Mesenchymal stem cell (in vitro differentiated cells and primary cell): ENCODE data around the gene PRAMEF5.
"Not testable (repeated sequence)": the region's sequence is repeated elsewhere in the genome, so short reads cannot be mapped to it uniquely, and the experiment has no call there.

Experiments used
- DNase-seq: peaks from one replicate; pipeline ENCODE4 v3.0.0-alpha.2; 2013
- H2AFZ ChIP-seq: one replicate; pipeline ENCODE4 v1.6.1; 2013; ENCODE audit warnings: low read depth, mild to moderate bottlenecking, control low read depth, inconsistent platforms, low read length, moderate library complexity
- H2AK5ac ChIP-seq: 2 replicates; pipeline ENCODE4 v1.6.1; 2013; ENCODE audit warnings: low read length, moderate library complexity, mild to moderate bottlenecking, inconsistent platforms; ENCODE audit not compliant: severe bottlenecking
- H2BK120ac ChIP-seq: one replicate; pipeline ENCODE4 v1.6.1; 2013; ENCODE audit warnings: low read depth, mild to moderate bottlenecking, inconsistent platforms, low read length, moderate library complexity
- H2BK12ac ChIP-seq, 2 experiments: one replicate each; pipeline ENCODE4 v1.6.1; 2013; ENCODE audit warnings: inconsistent platforms in 2 of 2, low read length in 2 of 2, mild to moderate bottlenecking in 2 of 2, moderate library complexity in 2 of 2, control low read depth in 1 of 2
- H2BK15ac ChIP-seq: one replicate; pipeline ENCODE4 v1.6.1; 2013; ENCODE audit warnings: mild to moderate bottlenecking, low read depth, inconsistent platforms; ENCODE audit not compliant: poor library complexity, severe bottlenecking
- H2BK5ac ChIP-seq: 2 replicates; pipeline ENCODE4 v1.6.1; 2013; ENCODE audit warnings: low read depth, mild to moderate bottlenecking, low read length, control low read depth, inconsistent platforms; ENCODE audit not compliant: poor library complexity, severe bottlenecking
- H3K14ac ChIP-seq, 2 experiments: one replicate each; pipeline ENCODE4 v1.6.1; 2013; ENCODE audit warnings: inconsistent platforms in 2 of 2, low read length in 2 of 2, control low read depth in 1 of 2, mild to moderate bottlenecking in 1 of 2, moderate library complexity in 1 of 2
- H3K18ac ChIP-seq, 2 experiments: one replicate each; pipeline ENCODE4 v1.6.1; 2013; ENCODE audit warnings: inconsistent platforms in 2 of 2, low read length in 2 of 2, control low read depth in 1 of 2, low read depth in 1 of 2, mild to moderate bottlenecking in 1 of 2
- H3K23ac ChIP-seq, 2 experiments: one replicate each; pipeline ENCODE4 v1.6.1; 2013; ENCODE audit warnings: inconsistent platforms in 2 of 2, low read length in 2 of 2, mild to moderate bottlenecking in 2 of 2, moderate library complexity in 2 of 2, control low read depth in 1 of 2
- H3K27ac ChIP-seq: 2 replicates; pipeline ENCODE4 v1.5.1; 2013; ENCODE audit warnings: mild to moderate bottlenecking, moderate library complexity, low read length, control low read depth, inconsistent platforms; ENCODE audit not compliant: poor library complexity, severe bottlenecking
- H3K27me3 ChIP-seq, 2 experiments: 2 replicates each; pipeline versions ENCODE4 v1.6.1 to v1.7.0; 2013; ENCODE audit warnings: low read length in 2 of 2, mild to moderate bottlenecking in 2 of 2, moderate library complexity in 2 of 2, control low read depth in 1 of 2, inconsistent platforms in 1 of 2; ENCODE audit not compliant: control insufficient read depth in 1 of 2, insufficient read depth in 1 of 2
- H3K36me3 ChIP-seq, 2 experiments: 2 replicates each; pipeline versions ENCODE4 v1.6.1 to v1.7.0; 2013; ENCODE audit warnings: low read length in 2 of 2, control low read depth in 1 of 2, inconsistent platforms in 1 of 2, low read depth in 1 of 2, mild to moderate bottlenecking in 1 of 2; ENCODE audit not compliant: insufficient read depth in 2 of 2, control insufficient read depth in 1 of 2
- H3K4ac ChIP-seq, 2 experiments: one replicate each; pipeline ENCODE4 v1.6.1; 2013; ENCODE audit warnings: inconsistent platforms in 2 of 2, low read length in 2 of 2, mild to moderate bottlenecking in 2 of 2, moderate library complexity in 2 of 2, control low read depth in 1 of 2, low read depth in 1 of 2
- H3K4me1 ChIP-seq: 2 replicates; pipeline ENCODE4 v1.6.1; 2013; ENCODE audit warnings: low read depth, low read length, control low read depth; ENCODE audit not compliant: control insufficient read depth, insufficient read depth
- H3K4me2 ChIP-seq: 2 replicates; pipeline ENCODE4 v1.6.1; 2013; ENCODE audit warnings: low read length, mild to moderate bottlenecking, inconsistent platforms; ENCODE audit not compliant: poor library complexity, severe bottlenecking
- H3K4me3 ChIP-seq, 2 experiments: 2 replicates each; pipeline versions ENCODE4 v1.5.1 to v1.7.0; 2013; ENCODE audit warnings: low read length in 2 of 2, mild to moderate bottlenecking in 2 of 2, control low read depth in 1 of 2, low read depth in 1 of 2; ENCODE audit not compliant: insufficient read depth in 1 of 2
- H3K79me1 ChIP-seq: replicated peaks from 2 replicates; pipeline ENCODE4 v1.6.1; 2013; ENCODE audit warnings: mild to moderate bottlenecking, control low read depth, low read length, inconsistent platforms; ENCODE audit not compliant: poor library complexity, severe bottlenecking
- H3K9ac ChIP-seq: 2 replicates; pipeline ENCODE4 v1.7.0; 2013; ENCODE audit warnings: mild to moderate bottlenecking, low read length, moderate library complexity
- H3K9me3 ChIP-seq: 2 replicates; pipeline ENCODE4 v1.7.0; 2013; ENCODE audit warnings: mild to moderate bottlenecking, low read length; ENCODE audit not compliant: control insufficient read depth
- H4K8ac ChIP-seq: one replicate; pipeline ENCODE4 v1.6.1; 2013; ENCODE audit warnings: inconsistent platforms, mild to moderate bottlenecking, low read length, moderate library complexity
- H4K91ac ChIP-seq: one replicate; pipeline ENCODE4 v1.6.1; 2013; ENCODE audit warnings: mild to moderate bottlenecking, low read length, inconsistent platforms
- WGBS: methylation state at CpG from one replicate; pipeline ENCODE4 v1.1.7; 2013; ENCODE audit warnings: mixed read lengths; 5-methylcytosine and 5-hydroxymethylcytosine counted together

Gene PRAMEF5

DNA sequence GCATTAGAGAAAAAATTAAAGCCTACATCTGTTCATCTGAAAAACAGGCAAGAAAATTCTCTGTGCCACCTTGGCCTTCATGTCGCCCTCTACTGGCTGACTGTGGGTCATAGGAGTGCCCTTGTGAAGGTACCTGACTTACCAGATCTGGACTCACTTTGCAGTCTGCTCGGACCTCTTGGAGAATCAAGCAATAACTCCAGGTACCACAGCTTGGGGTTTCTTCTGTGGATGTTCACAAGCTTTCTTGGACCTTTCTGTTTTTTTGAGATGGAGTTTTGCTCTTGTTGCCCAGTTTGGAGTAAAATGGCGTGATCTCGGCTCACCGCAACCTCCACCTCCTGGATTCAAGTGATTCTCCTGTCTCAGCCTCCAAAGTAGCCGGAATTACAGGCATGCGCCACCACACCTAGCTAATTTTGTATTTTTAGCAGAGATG is 25.6 kb upstream of the PRAMEF5 start:
- no peak overlapping the region for H3K4me3 ChIP-seq
- H3K4me2 ChIP-seq = no peak overlapping the region
- H3K27me3 ChIP-seq = peaks cover 0 to 6% of the 10 kb centered on the region in 2 experiments
- no peak overlapping the region for H3K4ac ChIP-seq
- no peak overlapping the region for H2BK15ac ChIP-seq
- H2BK12ac ChIP-seq = no peak overlapping the region
- H2AFZ ChIP-seq = no peak overlapping the region
- no peak overlapping the region for H3K27ac ChIP-seq
- no peak overlapping the region for H3K9ac ChIP-seq
- no peaks in the 10 kb centered on the region for H3K4me1 ChIP-seq
- H3K9me3 ChIP-seq = no peaks in the 10 kb centered on the region
- H4K8ac ChIP-seq = no peak overlapping the region
- no peak overlapping the region for H2BK120ac ChIP-seq
- H3K14ac ChIP-seq = no peak overlapping the region
- no peak overlapping the region for H3K23ac ChIP-seq
- no peaks in the 10 kb centered on the region for H3K36me3 ChIP-seq
- no peak overlapping the region for H3K18ac ChIP-seq
- no peak overlapping the region for H4K91ac ChIP-seq
- DNase-seq = no peak
- no peak overlapping the region for H2AK5ac ChIP-seq
- no peaks in the 10 kb centered on the region for H3K79me1 ChIP-seq
- 68% methylated on average over 7 of the region's 7 CpGs for WGBS
- no peak overlapping the region for H2BK5ac ChIP-seq

DNA sequence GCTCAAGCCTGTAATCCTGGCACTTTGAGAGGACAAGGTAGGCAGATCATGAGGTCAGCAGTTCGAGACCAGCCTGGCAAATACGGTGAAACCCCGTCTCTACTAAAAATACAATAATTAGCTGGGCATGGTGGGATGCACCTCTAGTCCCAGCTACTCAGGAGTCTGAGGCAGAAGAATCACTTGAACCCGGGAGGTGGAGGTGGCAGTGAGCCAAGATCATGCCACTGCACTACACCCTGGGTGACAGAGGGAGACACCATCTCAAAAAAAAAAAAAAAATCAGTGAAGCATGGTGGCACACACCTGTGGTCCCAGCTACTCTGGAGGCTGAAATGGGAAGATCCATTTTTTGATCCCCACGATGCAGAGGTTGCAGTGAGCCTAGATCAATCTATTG is 23.9 kb upstream of the PRAMEF5 start:
- not testable (repeated sequence) for H2AK5ac ChIP-seq, H3K9me3 ChIP-seq, H2BK12ac ChIP-seq, H3K14ac ChIP-seq, H2BK15ac ChIP-seq, H3K4me3 ChIP-seq, H3K27me3 ChIP-seq, H3K9ac ChIP-seq, H3K79me1 ChIP-seq, H3K18ac ChIP-seq, H2BK5ac ChIP-seq, H3K4me1 ChIP-seq, H3K27ac ChIP-seq, DNase-seq, H3K23ac ChIP-seq, H2AFZ ChIP-seq, H3K36me3 ChIP-seq, H4K91ac ChIP-seq, H3K4me2 ChIP-seq, H4K8ac ChIP-seq, H2BK120ac ChIP-seq, H3K4ac ChIP-seq
- 70% methylated on average over 5 of the region's 5 CpGs for WGBS

DNA sequence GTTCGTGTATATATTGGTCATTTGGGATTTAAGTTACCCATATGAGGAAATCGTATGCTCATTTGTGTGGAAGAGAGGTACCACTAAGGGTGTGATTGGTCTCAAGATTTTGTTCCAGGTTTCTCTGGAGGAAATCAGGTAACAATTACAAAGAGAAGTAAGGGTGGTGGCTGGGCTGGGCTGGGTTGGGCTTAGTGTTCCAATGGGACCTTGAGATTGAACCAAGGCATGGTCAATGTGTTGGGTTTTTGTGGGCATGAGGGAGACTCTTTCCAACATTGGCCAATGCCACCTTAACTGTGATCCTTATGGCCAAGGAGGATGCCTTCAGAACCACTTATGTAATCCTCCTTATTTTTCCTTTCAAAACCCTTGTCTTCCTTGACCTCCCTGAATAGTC is 23.4 kb upstream of the PRAMEF5 start:
- not testable (repeated sequence) for H3K4me3 ChIP-seq, H2BK15ac ChIP-seq, H3K4ac ChIP-seq, H2BK12ac ChIP-seq, H2BK5ac ChIP-seq, H3K23ac ChIP-seq, H3K18ac ChIP-seq, H2BK120ac ChIP-seq, H3K36me3 ChIP-seq, H3K27me3 ChIP-seq, H3K9ac ChIP-seq, H3K4me1 ChIP-seq, H4K8ac ChIP-seq, H2AK5ac ChIP-seq, H2AFZ ChIP-seq, DNase-seq, H3K27ac ChIP-seq, H4K91ac ChIP-seq, H3K4me2 ChIP-seq, H3K14ac ChIP-seq, H3K9me3 ChIP-seq, H3K79me1 ChIP-seq
- WGBS = 65% methylated on average over 2 of the region's 2 CpGs

DNA sequence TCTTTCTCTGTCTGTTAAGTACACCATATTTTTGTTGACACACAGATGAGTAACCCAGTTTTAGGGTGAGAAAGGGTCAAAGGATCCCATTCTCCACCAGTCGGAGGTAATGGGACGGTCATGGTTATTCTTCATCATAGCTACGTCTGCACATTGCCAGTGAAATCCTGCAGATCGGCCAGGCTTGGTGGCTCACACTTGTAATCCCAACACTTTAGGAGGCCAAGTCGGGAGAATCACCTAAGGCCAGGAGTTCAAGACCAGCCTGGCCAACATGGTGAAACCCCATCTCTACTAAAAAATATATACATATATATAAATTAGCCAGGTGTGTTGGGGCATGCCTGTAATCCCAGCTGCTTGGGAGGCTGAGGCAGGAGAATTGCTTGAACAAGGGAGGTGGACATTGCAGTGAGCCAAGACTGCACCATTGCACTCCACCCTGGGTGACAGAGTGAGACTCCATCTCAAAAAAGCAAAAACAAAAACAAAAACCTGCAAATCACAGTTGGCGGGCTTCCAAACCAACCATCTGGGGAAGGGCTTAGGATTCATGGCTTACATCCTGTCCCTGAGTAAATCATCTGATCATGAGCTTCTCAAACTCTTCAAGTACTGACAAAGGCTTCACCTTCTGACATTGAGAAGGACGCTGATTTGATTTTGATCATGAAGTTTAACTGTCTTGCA is 22.8 kb upstream of the PRAMEF5 start:
- not testable (repeated sequence) for H3K9me3 ChIP-seq

More for the DNA sequence above, 22.8 kb upstream of the PRAMEF5 start:
- not testable (repeated sequence) for H4K8ac ChIP-seq, H3K9ac ChIP-seq, H3K4me1 ChIP-seq, H2BK12ac ChIP-seq, H3K14ac ChIP-seq, H3K79me1 ChIP-seq, H3K27me3 ChIP-seq, H3K4ac ChIP-seq, H2BK120ac ChIP-seq, H3K36me3 ChIP-seq, H2AFZ ChIP-seq, H2AK5ac ChIP-seq, H2BK5ac ChIP-seq, H3K23ac ChIP-seq, H3K4me3 ChIP-seq, H2BK15ac ChIP-seq, H3K27ac ChIP-seq, H3K18ac ChIP-seq, H4K91ac ChIP-seq, H3K4me2 ChIP-seq, DNase-seq
- 75% methylated on average over 7 of the region's 7 CpGs for WGBS
